CD4-positive, alpha-beta T cell treated with Interleukin-17A for 4 hours (primary cell): ENCODE measurements around the gene RSPH6A.

Source experiments
- DNase-seq: peaks from one replicate; pipeline ENCODE4 v3.0.0-alpha.2; 2020; ENCODE audit warnings: mixed read lengths

The RSPH6A gene

DNA sequence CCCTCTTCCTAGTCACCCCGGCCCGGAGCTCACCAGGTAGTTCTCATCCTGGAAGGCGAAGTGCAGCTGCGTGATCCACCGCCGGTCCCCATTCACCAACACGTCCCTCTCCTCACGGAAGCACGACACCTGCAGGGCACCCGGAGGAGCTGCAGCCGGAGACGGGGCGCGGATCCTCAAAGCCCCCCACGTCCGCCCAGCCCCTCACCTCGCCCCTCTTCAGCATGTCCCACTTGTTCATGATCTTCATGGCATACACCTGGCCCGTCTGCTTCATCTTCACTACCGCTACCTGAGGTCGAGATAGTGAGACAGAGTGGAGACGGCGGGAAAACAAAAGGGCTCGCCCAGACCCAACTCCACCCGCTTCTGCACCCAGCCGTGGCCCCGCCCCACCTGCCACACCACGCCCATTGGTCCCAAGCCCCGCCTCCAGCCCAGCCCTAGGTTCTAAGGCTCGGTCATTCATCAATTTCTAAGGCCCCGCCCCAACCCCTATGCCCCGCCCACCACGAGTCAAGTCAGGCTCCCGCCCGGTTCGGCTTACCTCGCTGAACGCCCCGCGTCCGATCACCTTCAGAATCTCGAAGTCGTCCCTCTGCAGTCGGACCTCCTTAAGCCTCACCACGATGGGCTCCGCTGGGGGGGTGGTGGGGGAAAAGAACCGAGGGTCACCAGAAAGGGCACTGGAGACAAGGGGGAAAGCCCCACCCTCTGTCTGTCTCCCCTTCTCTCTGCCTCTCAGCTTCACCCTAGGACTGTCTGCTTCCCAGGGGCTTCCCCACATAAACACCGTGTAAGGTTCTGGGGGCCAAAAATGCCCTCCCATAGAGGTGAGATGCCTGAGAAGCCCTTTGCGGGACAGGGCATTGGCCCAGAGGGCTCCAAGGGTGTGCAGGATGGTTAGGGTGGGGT, 35.6 kb downstream of the RSPH6A start:
- DNase-seq = peak; percentile 79

DNA sequence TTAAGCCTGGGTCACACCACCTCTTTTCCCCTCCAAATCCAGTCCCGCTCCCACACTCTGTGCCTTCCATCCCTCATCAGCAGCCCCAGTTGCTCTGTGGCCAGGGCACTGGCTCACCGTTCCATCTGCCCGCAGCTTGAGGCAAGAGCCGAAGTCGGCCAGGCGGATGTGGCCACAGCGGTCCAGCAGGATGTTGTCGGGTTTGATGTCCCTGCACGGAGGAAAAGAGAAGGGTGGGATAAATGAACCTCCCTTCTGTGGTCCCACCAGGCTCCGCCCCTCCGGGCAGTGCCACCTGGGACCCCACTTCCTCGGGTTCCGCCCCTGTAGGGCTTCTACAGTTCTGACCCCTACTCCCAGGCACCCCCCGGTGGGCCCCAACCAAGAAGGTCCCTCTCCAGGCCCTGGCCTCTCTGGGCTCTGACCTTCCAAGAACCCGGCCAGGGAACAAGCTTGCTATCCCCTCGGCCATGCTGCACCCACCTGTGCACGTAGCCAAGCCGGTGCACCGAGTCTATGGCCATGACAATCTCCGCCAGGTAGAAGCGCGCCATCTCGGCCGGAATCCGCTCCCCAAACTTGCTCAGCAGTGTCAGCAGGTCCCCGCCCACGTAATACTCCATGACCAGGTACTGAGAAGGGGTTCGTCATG, 37.0 kb downstream of the RSPH6A start:
- no peak for DNase-seq

DNA sequence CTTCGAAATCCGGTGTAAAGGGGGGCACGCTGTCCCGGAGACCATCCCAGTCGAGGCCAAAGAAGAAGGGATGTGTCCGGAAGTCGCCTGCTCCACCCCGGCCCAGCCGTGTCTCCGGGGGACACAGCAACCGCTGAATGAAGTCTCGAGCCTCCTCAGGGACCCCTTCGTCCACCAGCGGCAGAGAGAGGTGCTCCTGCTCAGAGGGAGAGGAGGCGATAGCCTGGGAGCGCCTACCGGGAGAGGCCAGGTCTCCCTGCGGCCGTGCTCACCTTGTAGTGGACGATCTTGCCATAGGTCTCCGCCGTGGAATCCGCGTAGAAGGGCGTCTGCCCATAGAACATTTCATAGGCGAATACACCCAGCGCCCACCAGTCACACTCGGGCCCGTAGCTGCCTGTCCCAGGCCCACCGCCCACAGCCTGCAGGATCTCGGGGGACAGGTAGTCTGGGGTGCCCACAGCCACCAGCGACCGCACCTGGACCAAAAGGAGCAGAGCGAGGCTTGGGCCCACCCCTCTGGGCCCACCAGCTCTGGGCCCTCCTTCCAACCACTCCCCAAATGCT, 37.6 kb downstream of the RSPH6A start:
- DNase-seq = no peak

DNA sequence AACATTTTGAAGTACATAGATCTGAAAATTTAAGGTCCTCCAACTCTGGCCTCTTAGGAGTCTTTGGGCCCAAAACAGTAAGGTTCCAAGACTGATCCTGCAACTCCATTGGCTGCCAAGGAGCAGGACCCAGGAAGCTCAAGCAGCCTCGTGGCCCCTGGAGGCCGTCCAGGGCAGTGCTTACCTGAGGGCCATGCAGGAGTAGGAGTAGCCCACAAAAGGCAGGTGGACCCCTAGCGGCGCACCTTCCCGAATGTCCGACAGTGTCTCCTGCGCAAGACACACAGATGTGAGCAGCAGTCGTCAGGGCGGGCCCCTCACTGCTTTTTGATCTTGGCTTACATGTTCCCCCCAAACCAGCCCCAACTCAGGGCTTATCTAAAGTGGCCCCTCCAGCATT, 40.3 kb downstream of the RSPH6A start:
- DNase-seq = no peak

DNA sequence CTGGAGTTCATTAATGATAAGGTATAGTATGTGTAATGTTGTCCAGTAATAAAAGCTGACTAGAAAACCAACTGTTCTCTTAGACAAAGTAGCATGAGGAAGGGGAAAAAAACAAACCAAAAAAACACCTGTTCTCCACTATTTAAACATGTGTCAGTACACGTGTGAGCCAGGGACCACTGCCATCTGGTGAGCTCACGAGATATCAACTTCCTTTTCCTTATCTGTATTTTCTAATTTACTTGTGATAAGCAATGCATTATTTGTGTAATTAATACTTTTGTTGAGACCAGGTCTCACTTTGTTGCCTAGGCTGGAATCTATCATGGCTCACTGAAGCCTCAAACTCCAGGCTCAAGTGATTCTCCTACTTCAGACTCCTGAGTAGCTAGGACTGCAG, 41.7 kb downstream of the RSPH6A start:
- DNase-seq = no peak

DNA sequence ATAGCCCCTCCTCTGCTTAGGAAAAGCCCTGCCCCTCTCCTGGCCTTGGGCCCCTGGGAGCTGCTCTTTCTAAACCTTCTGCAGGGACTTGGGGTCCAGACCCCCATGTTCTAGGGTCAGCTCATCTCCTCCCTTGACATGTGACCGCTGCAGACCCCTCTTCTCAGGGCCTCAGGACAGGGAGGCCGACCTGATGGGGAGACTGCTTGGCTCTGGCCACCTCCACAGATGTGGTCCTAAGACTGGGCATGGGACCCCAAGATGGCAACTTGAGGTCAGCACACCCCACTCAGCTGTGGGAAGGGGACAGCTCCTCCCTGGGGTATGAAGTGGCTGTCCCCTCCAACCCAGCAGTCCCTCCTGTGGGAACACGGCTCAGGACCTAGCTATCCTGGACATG, 42.2 kb downstream of the RSPH6A start:
- DNase-seq = no peak

DNA sequence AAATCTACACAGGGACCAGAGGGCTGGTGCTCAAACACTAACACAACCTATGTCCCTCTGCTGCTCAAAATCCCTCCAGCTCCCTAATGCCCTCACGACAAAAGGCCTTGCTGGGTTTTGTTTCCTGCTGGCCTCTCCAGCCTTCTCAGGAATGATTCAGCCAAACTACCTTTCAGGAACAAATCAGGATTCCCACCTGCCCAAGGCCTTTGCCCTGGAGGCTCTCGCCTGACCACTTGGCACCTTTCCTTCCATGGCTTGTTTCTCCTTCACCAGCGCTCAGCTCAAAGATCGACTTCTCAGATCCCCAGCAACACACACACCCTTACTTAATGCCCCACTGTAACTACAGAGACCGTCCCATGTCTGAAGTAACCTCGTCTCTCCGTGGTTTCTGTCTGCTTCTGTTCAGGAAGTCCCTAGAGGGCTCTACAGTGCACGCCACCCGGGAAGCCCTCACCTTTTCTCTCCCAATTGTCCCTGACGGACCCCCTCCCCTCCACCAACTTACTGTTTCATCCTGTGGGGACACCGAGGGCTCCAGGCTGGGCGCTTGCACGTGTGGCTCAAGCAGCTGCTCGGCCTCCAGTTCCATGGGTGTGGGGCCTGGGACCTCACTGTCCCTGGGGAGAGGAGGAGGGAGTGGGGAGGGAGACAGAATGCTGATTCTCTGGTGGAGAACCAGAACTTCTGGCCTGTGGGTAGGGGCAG, 42.8 kb downstream of the RSPH6A start:
- DNase-seq = no peak

DNA sequence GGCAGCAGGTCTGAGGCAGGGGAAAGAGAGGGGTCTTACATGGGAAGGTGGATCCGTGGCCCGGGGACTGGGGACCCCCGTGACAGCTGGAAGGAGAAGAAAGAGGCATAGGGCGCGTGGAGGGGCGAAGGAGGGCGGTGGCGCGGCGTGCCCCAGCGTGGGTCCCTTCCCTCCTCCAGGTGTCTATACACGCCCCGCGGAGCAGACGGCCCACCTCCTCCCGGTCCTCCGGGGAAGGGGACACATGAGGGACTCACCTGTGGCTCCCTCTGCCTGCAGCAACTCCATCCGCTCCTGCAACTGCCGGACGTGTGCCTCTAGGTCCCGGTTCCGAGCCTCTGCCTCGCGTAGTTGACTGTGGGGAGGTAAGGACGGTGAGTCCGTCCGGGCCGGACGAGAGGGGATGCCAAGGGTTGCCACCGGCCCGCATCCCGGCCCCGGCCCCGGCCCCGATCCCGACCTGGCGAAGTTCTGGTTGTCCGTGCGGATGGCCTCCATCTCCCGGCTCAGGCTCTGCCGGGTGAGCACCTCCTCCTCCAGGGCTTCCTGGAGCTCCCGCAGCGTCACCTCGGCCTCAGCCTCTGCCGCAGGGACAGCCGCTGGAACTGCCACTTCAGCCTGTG, 43.7 kb downstream of the RSPH6A start:
- DNase-seq = no peak

DNA sequence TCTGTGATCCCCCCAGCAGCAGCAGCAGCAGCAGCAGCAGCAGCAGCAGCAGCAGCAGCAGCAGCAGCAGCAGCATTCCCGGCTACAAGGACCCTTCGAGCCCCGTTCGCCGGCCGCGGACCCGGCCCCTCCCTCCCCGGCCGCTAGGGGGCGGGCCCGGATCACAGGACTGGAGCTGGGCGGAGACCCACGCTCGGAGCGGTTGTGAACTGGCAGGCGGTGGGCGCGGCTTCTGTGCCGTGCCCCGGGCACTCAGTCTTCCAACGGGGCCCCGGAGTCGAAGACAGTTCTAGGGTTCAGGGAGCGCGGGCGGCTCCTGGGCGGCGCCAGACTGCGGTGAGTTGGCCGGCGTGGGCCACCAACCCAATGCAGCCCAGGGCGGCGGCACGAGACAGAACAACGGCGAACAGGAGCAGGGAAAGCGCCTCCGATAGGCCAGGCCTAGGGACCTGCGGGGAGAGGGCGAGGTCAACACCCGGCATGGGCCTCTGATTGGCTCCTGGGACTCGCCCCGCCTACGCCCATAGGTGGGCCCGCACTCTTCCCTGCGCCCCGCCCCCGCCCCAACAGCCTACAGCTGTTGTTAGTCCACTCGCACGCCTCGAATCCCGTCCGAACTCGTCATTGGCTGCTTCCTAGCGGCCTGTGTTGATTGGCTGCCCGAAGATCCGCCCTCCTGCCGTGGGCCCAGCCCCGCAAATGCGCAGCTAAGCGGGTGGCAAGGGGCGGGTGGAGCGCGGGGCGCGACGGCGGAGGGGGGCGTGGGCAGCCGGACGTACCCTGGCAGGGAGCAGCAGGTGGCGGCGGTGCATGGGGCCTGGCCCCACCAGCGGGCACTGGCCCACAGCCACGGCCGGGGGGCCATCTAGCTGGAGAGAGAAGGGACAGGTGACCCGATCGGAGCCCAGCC, 44.7 kb downstream of the RSPH6A start:
- DNase-seq = peak; percentile 94

DNA sequence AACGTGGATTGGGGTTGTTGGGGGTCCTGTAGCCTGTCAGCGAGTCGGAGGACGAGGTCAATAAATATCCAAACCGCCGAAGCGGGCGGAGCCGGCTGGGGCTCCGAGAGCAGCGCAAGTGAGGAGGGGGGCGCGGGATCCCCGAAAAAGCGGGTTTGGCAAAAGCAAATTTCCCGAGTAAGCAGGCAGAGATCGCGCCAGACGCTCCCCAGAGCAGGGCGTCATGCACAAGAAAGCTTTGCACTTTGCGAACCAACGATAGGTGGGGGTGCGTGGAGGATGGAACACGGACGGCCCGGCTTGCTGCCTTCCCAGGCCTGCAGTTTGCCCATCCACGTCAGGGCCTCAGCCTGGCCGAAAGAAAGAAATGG, 45.3 kb downstream of the RSPH6A start:
- DNase-seq = no peak

DNA sequence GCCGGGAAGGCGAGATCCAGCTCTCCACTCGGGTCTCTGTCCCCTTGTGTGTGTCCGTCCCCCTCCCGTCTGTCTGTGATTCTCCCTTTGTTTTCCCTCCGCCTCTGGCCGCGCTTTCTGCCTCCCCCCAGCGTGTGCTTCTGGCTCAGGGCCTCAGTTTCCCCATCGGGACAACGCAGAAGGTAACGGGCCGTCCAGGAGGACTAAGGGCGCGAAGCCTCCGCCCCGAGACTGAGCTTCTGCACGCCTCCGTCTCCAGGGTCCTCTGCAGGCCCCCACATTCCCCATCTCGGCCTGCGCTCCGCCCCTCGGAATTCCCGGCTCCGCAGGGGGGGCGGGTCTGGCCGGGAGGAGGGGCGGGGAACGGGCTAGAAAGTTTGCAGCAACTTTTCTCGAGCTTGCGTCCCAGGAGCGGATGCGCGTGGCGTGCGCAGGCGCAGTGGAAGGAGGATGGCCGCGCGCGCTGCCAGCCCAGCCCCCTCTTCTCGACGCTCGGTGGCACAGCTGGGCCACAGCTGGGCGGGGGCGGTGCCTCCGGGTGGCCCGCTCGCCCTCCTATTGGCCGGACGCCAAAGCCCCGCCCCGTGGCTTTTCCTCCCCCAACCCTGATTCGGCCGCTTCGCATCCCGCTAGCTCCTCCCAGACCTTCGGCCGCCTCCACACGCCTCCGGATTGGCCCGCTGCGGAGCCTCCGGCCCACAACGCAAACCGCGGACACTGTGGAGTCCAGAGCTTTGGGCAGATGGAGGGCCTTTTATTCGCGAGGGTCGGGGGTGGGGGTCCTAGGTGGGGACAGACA, 45.9 kb downstream of the RSPH6A start, which contains the start of gene SIX5:
SIX5 (minus strand) TSS at position 269 of the 799 bp plus-strand sequence. CDS start 408 bp downstream, outside the sequence.
- DNase-seq = peak; percentile 95

DNA sequence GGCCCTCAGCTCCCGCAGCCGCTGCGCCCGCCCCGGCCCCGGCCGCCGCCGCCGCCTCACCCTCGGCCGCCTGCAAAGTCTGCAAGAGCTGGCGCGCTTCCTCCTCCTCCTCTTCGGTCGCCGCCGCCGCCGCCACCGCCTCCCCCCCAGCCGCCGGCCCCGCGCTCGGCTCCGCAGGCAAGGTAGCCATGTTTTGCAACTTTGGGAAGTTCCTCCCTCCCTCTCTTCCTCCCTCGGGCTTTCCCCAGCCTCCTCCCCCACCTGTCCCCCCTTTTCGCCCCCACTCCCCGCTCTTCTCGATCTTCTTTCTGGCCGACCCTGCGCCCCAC, 46.5 kb downstream of the RSPH6A start:
- DNase-seq = peak; percentile 57

DNA sequence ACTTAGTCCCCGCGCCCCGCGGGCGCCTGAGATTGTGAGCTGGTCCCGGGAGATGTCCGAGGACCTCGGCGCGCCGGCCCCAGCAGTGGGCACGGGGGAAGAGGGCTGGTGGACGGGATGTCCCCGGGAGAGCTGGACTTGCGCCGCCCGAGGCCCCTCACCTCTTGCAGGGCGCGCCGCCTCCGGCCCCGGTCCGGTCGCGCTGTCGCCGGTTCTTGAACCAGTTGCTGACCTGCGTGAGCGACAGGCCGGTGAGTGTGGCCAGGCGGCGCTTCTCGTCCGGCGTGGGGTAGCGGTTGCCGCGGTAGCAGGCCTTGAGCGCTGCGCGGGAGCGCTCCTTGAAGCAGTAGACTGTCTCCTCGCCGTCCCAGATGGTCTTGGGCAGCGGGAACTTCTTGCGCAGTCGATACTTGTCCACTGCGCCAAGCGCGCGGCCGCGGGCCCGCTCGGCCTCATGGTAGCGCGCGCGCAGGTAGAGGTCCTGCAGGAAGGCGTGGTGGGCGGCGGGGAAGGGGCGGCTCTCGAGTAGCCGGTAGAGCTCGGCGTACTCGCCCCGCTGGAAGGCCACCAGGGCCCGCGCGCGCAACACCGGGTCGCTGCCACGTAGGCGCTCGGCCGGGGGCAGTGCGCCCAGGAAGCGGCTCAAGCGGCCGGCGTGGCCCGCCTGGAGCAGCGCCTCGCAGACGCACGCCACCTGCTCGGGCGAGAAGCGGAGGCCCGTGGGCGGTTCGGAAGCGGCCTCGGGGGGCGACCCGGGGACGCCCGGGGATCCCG, 47.0 kb downstream of the RSPH6A start:
- no peak for DNase-seq

DNA sequence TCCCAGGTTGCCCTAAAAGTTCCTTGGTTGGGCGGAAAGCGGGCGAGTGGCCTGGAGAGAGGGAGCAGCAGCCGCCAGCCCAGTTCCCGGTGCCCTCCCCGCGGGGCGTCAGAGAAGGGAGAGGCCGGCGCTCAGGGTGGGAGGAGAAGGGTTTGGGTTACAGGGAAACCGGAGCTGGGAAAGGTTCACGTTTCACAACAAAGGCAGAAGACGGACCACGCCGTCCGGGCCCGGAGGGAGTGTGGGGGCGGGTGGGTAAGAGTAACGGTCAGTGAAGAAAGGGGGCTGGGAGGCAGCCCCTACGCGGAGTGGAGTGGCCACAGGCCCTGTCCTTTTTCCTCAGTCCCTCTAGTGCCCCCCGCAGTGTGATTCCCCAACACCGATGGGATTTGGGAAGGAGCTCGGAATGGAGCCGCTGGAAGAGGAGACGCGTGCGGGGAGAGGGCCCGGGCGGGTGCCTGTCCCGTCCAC, 47.7 kb downstream of the RSPH6A start:
- no peak for DNase-seq

DNA sequence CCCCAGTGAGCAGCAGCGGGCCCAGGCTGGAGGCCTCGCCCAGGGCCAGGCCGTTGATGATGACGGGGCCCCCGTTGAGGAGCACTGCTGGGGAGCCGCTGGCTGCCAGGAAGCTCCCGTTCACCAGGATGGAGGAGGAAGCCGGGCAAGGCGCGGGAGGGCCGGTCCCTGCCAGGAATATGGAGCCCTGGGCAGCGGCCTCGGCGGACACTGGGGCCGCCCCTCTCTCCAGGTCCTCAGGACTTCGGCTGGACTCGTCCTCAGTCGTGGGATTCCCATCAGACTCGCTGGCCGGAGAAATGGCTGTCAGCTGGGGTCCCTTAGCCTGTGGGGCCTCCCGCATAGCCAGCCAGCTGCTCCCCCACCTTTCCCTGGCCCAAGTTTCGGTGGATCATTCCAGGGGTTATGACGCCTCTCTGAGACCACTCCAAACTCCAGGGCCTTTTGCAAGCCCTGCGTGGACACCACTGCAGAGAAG, 48.2 kb downstream of the RSPH6A start:
- no peak for DNase-seq

DNA sequence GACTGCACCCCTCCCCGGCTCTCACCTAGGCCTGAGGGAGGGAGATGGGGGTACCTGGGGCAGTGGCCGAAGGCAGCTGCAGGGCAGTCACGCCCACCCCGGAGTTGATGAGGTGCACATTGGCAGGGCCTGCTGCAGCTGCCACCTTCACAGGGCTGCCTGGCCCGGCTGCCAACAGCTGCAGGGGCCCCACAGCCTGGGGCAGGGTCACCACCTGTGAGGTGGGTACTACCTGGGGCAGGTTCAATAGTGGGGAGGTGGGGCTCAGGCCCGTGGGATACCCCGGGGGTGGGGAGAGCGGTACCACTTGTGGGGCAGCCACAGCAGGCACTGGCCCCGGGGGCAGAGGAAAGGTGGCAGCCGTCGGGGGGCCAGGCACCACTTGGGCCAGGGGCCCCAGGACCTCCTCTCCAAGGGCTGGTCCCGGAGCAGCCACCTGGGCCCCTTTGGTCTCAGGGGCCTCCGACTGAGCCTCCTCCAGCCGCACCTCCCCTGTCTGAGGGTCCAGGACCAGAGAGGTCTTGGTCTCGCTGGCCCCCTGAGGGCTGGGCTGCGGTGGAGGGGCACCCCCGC, 48.7 kb downstream of the RSPH6A start:
- DNase-seq = no peak

DNA sequence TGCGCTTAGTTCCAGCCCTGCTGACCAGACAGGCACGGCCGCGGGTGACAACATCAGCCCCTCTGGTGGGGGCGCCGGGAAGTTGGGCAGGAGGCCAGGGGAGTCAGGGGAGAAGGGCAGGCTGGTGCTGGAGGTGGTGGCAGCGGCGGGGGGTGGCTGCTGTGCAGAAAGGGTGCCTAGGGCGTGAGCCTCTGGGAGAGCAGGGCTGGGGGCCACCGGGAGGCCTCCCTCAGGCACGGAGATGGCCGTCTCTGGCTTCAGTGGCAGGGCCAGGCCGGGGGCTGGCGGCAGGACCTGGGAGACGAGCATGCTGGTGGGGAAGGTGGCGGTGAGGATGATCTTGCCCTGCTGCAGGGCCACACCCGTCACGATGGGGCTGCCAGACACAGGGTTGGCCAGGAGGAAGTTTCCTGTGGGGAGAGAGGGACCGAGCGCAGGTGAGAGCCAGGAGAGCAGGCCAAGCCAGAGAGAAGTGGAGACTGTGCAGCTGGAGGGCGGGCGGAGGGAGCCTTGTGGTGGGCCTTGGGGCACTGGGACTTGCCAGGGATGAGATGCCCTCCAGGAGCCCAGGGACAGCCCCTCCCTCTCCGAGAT, 49.3 kb downstream of the RSPH6A start:
- no peak for DNase-seq

DNA sequence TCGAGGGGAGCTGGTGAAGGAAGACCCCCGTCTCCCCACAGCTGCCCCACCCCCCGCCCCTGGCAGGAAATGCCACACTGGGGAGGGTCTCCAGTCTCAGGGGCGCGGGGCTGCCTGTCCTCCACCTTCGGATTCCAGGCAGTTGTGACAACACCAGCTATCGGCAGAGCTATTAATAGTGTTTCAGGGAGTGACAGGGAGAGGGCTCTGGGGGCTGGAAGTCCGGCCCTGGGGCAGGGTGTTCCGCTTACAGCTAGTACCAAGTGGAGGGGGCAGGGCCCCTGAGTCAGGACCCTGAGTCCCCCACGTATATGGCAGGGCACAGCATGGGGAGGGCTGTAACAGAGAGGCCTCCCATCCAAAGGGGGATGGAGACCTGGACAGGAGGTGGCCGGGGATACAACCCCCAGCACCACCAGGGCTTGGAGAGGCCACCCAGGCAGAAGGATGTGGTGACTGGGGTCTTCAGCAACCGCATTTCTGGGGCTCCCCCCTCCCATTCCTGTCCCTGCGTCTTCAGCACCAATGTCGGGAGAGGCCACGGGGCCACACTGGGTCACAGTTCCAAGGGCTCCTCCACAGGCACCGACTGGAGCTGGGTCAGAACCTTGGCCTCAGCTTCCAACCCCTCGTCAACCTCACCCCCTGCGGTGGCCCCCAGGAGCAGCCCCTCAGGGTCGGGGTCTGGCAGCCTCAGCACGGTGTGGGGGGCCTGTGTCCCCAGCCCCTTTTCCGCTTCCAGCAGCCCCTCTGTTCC, 50.0 kb downstream of the RSPH6A start:
- DNase-seq = no peak
